Muscle of arm (tissue), 14 donors: ENCODE results near the gene MMP7. TPM values are rescaled to one million over a fixed set of nuclear protein-coding genes. Genes with fewer than 3 reads are reported as not detected.

Experiments
- DNase-seq: peaks from one replicate; pipeline ENCODE4 v3.0.0-alpha.2; 2013
- long read RNA-seq, 11 donors: transcript quantifications; one replicate each; lab custom pipeline, GENCODE V29; 2026
- polyA plus RNA-seq, 12 donors: library from polyadenylated mRNA; unstranded; fragments of 120-200 nt; gene quantifications; one replicate each; pipeline ENCODE4 v1.2.1, GENCODE V29; 2013; ENCODE audit not compliant: insufficient read length in 12 of 12

MMP7 gene, protein sequence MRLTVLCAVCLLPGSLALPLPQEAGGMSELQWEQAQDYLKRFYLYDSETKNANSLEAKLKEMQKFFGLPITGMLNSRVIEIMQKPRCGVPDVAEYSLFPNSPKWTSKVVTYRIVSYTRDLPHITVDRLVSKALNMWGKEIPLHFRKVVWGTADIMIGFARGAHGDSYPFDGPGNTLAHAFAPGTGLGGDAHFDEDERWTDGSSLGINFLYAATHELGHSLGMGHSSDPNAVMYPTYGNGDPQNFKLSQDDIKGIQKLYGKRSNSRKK
- polyA plus RNA-seq, result not detected
- long read RNA-seq, donor 1, result 0 reads
- long read RNA-seq, donor 2, result 0 reads
- long read RNA-seq, donor 3, result 0 reads
- long read RNA-seq, donor 4, result 0 reads
- long read RNA-seq, donor 5, result 0 reads
- long read RNA-seq, donor 6, result 0 reads
- long read RNA-seq, donor 7, result 0 reads
- long read RNA-seq, donor 8, result 0 reads
- long read RNA-seq, donor 9, result 0 reads
- long read RNA-seq, donor 10, result 0 reads
- long read RNA-seq, donor 11, result 0 reads

DNA sequence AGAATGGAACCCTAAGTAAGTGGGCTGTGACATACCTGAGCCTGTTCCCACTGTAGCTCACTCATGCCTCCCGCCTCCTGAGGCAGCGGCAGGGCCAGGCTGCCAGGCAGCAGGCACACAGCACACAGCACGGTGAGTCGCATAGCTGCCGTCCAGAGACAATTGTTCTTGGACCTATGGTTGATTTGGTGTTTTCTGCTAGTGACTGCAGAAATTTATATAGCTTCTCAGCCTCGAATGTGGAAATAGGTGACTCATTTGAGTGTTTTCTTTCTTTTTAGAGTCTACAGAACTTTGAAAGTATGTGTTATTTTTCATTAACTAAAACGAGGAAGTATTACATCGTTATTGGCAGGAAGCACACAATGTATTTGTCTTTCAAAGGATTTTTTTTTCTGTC lies at the start of gene MMP7:
MMP7 (minus strand) TSS at position 190 of the 400 bp plus-strand sequence; CDS start at position 143, 47 bp downstream.
- no peak for DNase-seq

DNA sequence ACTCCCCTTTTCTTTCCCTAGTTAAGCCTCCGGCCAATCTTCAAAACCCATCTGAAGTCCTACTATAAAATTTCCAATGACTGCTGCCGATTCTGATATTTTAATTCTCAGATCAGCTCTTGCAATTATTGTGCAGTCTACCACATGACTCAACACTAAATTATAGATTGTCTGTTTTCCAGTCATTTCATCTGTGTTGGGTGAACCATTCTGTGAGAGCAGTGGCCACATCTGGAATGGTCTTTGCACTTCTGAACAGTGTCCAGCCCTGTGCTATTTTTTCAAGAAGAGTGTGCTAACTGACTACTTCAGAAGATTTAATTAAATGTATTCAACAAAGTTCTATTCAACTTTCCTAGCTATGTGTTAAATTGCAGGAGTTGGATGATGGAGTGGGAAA lies 47.2 kb upstream of the MMP7 start:
- no peak for DNase-seq

DNA sequence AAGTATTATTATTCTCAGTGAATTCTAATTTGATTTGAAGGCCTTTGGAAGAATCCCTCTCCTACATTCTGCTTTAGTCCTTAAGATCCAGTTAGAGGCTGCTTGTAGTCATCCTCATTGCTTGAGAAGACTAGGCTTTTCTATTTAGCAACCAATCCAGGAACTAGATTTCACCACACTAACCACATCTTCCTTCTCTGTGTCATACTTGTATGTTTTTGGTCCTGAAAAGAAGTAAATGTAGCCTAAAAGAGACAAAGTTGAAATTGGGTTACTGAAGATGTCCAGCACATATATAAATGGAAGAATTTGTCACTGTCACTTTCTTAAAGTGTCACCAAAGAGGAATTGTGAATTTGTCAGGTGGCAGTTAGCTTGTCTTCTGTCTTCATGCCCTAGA lies 46.6 kb upstream of the MMP7 start:
- DNase-seq, result no peak

DNA sequence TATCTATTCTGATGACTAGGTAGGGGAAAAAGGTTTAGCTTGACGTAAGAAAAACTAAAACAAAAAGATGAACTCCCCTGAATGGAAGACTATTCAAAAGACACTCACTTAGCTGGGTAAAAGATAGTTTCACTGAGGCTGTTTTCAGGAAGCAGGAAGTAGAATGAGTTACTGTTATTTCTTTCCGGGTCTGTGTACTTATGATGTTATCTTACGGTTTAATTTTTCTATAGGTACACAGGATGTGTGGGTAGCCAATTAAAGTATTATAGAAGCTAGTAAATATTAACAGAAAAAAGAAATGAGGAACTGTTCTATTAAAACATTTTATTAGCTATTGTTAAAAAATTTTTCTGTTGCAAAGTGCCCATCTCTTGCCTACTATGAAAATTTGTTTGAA lies 45.8 kb upstream of the MMP7 start:
- no peak for DNase-seq

DNA sequence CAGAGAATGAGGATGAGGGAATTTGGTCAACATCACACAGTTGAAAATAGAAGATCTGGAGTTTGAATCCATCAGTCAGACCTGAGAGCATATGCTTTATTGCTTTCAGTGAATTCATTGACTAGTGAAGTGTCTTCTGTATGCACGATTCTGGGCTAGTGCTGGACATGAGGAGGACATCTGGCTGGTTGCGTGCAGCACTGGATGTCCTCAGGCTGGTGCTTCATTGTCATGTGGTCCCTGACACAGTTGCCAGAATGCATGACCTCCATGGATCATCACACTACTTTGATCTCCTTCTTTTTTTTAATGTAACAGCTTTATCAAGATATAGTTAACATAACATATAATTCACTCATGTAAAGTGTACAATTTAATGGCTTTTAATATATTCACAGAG lies 44.5 kb upstream of the MMP7 start:
- DNase-seq, result no peak

DNA sequence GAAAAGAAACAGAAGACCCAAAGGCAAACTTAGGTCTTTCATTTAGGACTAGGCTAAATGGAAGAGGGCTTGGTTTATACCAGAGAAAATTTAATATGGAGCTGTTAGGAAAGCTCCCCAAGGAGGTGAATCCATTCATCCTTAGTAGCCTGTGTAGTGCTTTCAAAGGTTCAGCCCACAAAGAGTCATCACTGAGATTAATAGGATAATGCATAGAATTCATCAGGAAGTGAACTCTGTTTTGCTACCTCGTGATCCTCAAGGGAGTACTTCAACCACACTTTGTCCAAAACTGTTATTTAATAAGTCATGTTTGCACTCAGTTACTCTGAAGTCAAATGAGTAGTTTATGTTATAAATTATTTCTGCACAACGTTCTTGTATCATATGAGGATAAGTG lies 43.3 kb upstream of the MMP7 start:
- no peak for DNase-seq

DNA sequence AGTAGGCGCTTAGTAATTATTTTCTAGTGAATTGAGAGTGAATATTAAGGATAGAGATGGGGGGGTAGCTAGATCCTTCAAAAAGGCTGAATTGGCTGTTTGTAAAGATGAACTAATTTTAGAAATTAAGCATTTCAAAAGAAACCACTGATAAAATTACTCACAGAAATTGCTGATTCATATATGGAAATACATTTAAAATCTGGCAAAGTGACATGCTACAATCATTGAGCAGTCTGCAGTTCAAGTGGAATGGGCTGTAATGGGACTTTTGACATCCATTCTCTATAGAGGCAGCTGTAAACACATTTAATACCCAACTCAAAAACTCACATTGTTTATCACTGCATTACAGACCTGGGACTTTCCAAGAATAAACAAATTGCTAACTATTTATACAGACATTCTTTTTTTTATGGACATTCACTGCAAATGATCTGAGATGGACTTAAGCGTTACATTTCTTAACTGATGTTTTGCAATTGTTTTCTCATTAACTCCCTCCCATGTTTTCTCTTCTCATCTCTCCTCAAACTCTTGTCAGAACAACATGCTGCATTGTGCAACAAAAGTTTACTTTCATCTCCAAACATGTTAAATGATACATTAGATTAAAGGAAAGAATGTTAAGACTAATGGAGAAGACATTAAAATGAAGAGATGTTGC lies 42.1 kb upstream of the MMP7 start:
- no peak for DNase-seq

DNA sequence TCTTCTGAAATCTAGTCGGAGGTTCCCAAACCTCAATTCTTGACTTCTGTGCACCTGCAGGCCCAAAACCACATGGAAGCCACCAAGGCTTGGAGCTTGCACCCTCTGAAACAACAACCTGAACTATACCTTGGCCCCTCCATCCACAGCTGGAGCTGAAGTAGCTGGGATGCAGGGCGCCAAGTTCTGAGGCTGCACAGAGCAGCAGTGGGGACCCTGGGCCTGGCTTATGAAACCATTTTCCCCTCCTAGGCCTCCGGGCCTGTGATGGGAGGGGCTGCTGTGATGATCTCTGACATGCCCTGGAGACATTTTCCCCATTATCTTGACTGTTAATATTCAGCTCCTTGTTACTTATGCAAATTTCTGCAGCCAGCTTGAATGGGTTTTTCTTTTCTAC lies 38.3 kb upstream of the MMP7 start:
- DNase-seq, result no peak

DNA sequence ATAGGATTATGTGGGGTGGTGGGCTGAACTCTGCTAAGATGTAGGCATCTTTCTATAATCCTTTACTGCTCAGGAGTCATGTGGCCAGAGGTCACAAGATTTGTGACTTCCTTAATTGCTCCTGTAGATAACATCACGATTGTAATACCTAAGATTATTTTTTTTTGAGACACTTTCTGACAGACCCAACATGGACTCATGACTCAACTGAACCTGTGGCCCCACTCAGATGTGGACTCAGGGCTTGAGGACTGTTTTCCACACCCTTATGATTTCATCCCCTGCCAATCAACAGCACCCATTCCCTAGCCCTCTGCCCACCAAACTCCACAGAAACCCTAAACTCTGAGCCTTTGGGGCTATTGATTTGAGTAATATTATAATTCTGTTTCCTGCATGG lies 35.6 kb upstream of the MMP7 start:
- DNase-seq, result no peak

DNA sequence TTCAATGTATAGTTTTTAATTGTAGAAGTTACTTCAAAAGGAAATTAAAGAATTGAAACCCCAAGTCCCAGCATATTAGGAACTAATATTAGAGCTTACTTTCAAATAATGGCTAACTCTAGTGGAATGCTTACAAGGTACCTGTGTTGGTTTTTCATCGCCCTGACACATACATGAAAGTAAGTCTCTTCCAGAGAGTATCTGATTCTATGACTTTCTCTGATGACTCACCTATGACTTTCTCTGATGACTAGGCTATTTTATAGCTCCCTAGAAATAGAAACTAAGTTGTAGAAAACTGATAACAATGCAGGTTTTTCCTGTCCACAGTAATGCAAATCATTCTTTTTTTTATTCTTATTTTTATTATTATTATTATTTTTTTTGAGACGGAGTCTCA lies 33.6 kb upstream of the MMP7 start:
- no peak for DNase-seq

DNA sequence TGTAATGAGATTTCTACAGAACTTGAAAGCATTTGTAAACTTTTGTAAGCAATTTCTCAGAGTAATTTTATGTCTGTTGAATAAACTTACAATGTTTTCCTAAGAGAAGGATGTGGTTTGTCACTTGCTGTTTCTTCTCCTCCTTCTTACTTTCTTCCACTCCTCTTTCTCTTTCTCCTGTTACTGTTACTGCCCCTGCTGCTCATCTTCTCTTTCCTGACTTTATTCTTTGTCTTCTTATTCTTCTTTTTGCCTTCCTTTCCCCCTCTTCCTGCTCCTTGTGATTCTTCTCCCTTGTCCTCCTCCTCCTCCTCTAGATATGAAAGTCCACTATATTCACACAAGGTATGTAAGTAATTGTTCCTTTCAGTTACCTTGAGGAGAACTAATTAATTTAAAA lies 31.1 kb upstream of the MMP7 start:
- no peak for DNase-seq

DNA sequence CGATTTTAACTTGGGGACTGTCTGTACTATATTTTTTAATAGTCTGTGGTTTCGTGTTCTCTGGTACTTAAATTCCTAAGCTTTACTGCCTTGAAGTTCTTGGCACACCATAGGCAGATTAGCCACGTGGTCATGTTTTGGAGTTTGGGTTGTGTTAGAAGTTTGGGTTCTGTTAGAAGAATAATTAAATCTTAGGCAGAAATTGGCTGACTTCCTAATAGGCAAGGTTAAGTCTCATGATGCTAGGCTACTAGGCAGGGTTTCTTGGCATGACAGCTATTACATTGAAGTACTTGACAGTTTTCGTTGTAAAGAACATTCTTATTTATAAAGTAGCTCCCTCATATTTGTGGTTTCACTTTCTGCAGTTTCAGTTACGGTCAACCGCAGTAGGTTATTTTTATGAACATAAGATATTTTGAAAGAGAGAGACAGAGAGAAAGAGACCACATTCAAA lies 30.0 kb upstream of the MMP7 start:
- peak; percentile 19 for DNase-seq

DNA sequence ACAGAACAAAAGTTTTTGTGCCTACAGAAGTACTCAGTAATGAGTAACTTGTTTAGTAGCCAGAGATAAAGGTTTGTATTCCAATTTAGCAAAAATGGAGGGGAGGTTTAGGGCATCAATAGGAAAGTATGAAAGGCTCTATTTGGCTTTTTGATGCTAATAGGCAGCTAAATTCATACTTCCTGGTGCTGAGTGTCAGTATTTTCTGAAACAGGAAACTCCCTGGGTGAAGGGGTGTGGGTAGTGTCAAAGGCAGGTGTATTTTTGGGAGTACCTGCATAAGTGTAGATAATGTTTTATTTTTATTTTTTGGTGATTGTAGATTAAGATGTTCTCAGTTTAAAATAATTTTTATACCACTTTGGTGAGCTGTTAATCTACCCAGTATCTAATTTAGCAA lies 29.3 kb upstream of the MMP7 start:
- no peak for DNase-seq

DNA sequence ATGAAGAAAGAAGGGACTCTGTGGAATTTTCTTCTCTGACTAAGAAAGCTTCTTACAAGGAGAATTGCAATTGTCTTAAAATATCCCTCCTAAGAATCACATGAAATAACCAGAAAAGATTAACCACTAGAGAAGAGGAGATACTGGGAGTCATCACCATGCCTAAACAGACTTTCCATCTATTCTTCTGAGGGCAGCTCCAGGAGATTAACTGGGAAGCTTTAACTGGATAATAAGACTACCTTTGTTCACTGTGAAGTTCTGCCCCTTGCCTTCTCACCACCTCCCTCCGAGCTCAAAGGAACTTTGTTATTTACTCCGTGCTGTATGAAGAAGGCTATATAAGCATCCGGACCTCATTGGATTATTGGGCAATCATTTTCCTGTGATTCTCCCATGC lies 24.5 kb upstream of the MMP7 start:
- no peak for DNase-seq

DNA sequence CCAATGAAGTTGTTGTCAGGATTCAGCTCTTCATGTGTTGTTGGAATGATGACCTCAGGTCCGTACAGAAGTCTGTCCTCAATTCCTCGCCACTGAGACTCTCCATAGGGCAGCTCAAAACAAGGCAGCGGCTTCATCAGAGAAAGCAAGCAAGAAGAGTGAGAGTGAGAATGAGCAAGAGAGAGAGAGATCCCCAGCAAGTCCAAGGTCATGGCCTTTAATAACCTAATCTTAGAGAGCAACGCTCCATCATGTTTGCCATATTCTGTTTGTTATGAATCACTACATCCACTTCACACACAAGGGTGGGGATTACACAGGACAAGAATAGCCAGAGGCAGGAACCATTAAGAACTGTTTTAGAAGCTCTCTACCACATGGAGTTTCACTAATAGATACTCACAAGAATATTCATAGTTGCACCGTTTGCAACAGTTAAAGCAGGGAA lies 23.3 kb upstream of the MMP7 start:
- no peak for DNase-seq

DNA sequence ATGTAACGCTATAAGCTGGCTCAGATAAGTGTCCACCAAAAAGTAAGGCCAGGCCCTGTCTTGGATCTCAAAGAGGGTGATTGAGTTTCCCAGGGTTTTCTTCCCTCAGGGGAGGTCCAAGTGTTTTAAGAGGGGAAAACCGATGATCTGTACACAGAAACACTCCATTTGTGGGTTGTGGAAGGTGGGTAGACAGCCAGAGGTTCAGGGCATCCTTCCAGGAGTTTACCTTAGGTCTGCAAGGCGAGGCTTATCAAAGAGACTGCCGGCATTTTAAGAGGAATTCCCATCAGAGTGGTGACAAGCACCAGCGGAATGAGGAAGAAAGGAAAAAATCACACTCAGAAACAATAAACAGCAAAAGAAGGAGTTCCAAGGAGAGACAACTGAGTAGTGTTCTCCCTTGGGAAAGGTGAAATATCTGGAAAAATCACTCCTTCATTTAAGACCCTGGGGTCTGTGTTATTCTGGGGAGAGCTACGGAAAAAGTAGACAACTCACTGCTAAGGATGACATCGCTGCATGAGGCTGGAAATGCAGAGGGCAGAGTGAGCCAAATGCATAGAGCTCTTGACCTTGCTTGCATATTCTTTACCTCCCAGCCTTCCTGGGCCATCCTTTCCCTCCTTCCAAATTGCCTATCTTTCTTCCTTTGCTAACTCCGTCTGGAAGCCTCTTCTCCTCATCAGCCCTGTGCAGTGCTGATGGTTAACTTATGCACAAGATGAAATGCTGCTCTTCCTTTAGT lies 22.1 kb upstream of the MMP7 start:
- no peak for DNase-seq

DNA sequence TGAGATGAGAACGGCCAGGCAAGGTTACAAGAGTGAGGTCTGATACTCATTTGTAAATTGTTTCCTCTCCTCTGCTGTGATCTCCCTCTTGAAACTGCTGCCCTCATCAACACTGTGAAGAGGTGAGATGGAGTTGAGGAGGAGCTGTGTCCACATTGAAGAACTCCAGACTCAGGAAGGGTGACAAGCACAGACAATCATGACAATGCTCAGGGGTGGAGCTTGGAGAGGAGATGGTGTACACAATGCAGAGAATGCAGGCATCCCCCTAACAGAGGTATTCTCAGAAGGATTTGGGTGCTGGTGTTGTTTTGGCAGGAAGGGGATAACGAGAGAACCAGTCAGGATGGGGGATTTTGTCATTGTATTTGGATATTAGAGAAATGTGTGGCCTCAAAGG lies 21.5 kb upstream of the MMP7 start:
- DNase-seq, result no peak

DNA sequence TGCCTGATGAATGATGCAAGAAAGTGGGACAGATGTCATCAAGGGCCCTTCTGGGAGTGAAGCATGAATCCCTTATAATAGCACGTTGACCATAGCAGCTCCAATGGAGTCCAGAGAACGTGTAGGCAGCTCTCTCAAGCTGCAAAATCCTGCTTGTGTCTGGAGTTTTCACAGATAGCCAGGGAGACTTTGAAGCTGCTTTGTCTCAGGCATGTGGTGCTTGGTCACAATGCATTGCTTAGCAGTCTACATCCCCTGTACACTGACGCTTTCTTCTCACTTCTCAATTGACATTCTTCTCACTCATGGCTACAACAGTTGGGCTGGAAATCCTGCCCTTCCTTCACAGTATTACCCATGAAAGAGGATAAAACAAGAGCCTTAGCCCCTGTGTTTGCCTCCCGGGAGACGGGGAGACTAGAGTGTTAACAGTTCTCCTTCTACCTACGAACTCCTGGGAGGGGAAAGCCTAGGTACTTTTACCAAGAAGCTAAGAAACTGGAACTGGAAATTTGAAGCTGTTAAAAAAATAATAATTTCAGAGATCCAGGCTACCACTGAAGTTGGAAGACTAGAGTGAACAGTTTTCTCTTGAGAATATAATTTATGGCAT lies 20.7 kb upstream of the MMP7 start:
- no peak for DNase-seq

DNA sequence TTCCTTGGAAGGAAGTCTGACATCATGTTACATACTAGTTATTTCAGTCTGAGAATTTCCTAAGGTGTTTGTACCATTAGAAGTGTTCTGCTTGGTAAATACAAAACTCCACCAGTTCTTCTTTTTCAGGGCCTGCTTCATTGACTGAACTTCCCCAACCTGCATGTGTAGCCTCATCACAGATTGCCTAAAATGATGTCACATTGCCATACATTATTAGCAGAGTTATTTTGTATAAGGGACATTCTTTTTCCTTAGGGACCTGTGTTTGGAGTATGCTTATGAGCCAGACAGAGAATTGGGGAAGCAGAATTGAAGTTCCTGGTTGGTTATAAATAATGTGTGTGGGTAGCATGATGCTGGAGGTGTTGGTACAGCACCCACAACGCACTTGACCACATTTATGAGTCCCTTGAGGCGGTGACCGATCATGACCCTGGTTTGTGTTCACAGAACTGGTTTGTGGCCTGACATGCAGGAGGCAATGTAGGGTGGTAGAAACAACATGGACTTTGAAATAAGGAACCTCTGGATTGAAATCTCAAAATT lies 16.4 kb upstream of the MMP7 start:
- DNase-seq, result no peak

DNA sequence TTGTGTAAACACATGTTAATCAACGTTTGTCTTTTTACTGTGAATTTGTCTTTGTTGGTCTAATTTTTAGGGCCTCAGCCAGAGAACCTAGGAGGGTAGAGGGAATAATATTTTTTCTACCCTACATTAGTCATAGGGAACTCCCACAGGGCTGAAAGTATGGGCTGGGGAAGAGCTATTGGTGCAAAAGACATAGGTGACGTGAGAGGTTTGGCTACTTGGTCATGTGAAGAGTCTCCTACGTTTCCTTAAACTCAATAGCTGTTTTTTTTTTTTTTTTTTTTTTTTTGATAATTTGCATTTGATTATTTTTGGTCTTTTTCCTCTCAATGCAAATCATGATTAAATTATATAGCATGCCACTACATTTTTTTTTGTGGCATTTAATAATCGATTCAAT lies 15.9 kb upstream of the MMP7 start:
- no peak for DNase-seq

DNA sequence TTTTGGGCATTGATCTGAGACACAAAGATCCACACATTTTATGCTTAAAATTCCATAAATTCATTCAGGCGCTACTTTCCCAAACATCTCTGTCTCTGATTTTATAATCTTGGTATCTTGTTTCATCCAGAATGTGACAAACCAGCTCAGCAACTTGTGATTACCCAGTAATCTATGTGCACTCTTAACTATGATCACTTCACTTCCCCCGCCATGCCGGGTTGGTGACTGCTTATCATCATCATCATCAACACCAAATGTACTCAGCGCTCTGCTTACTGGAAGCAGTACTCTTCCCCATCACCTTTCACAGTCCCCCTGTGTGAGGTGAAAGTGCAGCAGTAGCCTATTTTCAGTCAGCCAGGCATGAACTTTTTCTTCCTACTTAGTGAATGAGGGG lies 15.2 kb upstream of the MMP7 start:
- no peak for DNase-seq

DNA sequence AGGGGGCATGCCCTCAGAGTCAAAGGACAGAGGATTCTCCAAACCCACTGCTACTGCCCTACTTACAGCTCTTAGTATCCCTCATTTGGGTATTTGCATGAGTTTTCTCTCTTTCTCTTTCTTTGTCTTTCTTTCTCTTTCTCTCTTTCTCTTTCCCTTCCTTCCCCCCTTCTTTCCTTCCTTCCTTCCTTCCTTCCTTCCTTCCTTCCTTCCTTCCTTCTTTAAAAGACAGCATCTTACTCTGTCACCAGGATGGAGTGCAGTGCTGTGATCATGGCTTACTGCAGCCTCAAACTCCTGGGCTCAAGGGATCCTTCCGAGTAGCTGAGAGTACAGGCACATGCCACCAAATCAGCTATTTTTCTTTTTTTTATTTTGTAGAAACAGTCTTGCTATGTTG lies 14.0 kb upstream of the MMP7 start:
- no peak for DNase-seq
